Fibroblast of skin of scalp (primary cell): Measurements from ENCODE around the gene TTC39C.
"Not testable (repeated sequence)": the region's sequence is repeated elsewhere in the genome, so short reads cannot be mapped to it uniquely, and the experiment has no call there.

ENCODE experiments used
- DNase-seq: peaks from one replicate; pipeline ENCODE4 v3.0.0-alpha.2; 2013

The TTC39C gene

GRCh38 chr18:24055009-24055804 is 40.7 kb downstream of the TTC39C start:
- DNase-seq, result no peak

GRCh38 chr18:24055878-24056277 is 41.3 kb downstream of the TTC39C start:
- peak; percentile 21 for DNase-seq

- no peak for DNase-seq
Measured at GRCh38 chr18:24056506-24056905, 42.0 kb downstream of the TTC39C start.

- DNase-seq, result no peak
Measured at GRCh38 chr18:24057804-24058203, 43.2 kb downstream of the TTC39C start.

GRCh38 chr18:24059385-24059784 is 44.8 kb downstream of the TTC39C start:
- DNase-seq, result not testable (repeated sequence)

- no peak for DNase-seq
Measured at GRCh38 chr18:24060644-24061043, 46.1 kb downstream of the TTC39C start.

- peak; percentile 60 for DNase-seq
Measured at GRCh38 chr18:24063121-24063731, 48.7 kb downstream of the TTC39C start.

GRCh38 chr18:24064391-24065100 is 50.0 kb downstream of the TTC39C start:
- DNase-seq, result no peak

GRCh38 chr18:24065906-24066305 is 51.4 kb downstream of the TTC39C start:
- DNase-seq, result peak; percentile 19

- no peak for DNase-seq
Measured at GRCh38 chr18:24068945-24069693, 54.6 kb downstream of the TTC39C start.

- no peak for DNase-seq
Measured at GRCh38 chr18:24071029-24071428, 56.5 kb downstream of the TTC39C start.

- no peak for DNase-seq
Measured at GRCh38 chr18:24071779-24072178, 57.2 kb downstream of the TTC39C start.

- no peak for DNase-seq
Measured at GRCh38 chr18:24072743-24073142, 58.2 kb downstream of the TTC39C start.

- no peak for DNase-seq
Measured at GRCh38 chr18:24073791-24074190, 59.2 kb downstream of the TTC39C start.

GRCh38 chr18:24074757-24075156 is 60.2 kb downstream of the TTC39C start:
- DNase-seq, result not testable (repeated sequence)

- peak; percentile 88 for DNase-seq
Measured at GRCh38 chr18:24075767-24076597, 61.4 kb downstream of the TTC39C start.

GRCh38 chr18:24076950-24077349 is 62.4 kb downstream of the TTC39C start:
- DNase-seq, result no peak

GRCh38 chr18:24078391-24078790 is 63.8 kb downstream of the TTC39C start:
- no peak for DNase-seq

- DNase-seq, result no peak
Measured at GRCh38 chr18:24080861-24081260, 66.3 kb downstream of the TTC39C start.

GRCh38 chr18:24083550-24083949 is 69.0 kb downstream of the TTC39C start:
- no peak for DNase-seq

- DNase-seq, result no peak
Measured at GRCh38 chr18:24086082-24086481, 71.5 kb downstream of the TTC39C start.

GRCh38 chr18:24089076-24089475 is 74.5 kb downstream of the TTC39C start:
- DNase-seq, result no peak
